HG03521 (cell line): ENCODE results near the gene IPO13.

ENCODE experiments used
- ATAC-seq: cut with Tn5 transposase; IDR thresholded peaks from one replicate; pipeline ENCODE4 v1.9.1; 2021; ENCODE audit warnings: mild to moderate bottlenecking, moderate library complexity; ENCODE audit not compliant: unreplicated experiment

IPO13 gene

GRCh38 chr1:43930168-43930948 lies 16.4 kb upstream of the IPO13 start:
- ATAC-seq, result no peak

- ATAC-seq, result no peak
These were observed 15.8 kb upstream of the IPO13 start for GRCh38 chr1:43930949-43931275.

DNA sequence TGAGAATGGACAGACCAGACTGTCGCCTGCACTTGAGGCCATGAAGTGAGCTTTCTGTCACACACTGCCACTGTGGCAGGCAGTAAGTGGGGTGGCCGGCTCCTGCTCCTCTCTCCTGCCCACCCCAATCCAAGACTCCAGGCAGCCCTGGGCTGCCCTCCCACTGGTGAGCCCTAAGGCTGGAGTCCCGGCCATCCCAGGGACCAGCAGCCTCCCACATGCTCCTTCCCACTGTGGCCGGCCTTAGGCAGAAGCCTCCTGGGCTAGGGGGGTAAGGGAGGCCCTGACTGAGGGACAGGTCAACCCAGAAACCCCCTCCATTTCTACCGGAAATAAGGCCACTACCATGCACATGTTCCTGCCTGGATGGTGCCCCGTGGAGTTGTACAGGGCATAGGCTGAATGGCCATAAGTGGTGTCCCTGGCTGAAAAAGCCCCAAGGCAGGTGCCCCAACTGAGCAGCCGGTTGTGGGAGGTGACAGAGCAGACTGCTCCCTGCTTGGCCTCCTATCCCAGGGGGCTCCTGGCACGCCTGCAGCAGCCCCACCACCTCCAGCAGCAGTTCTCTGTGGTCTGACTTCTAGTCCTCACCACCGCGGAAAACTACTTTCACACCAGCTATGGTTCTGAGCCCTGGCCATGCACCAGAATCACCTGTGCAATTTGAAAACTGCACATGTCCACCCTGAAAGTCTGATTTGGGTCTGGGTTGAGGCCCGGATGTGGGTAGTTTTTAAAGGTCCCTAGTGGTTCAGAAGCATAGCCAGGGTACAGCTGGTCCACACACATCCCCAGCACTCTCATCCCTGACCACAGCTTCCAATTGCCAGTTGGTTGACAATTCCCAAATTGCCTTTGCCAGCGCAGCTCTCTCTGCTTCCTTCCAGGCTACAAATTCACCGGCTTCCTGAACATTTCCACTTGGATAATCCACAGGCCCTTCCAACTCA lies 14.8 kb upstream of the IPO13 start:
- ATAC-seq, result no peak

- ATAC-seq, result no peak
These were observed 13.9 kb upstream of the IPO13 start for GRCh38 chr1:43932786-43933385.

- ATAC-seq, result no peak
These were observed 13.2 kb upstream of the IPO13 start, which contains the start of gene ARTN for GRCh38 chr1:43933386-43934100. Gene ARTN (plus strand): TSS chr1:43933801. CDS start chr1:43935657, 1,856 bp downstream.

GRCh38 chr1:43934101-43934985 lies 12.4 kb upstream of the IPO13 start:
- no peak for ATAC-seq

- ATAC-seq, result no peak
These were observed 11.8 kb upstream of the IPO13 start for GRCh38 chr1:43934986-43935324.

GRCh38 chr1:43935711-43936427 lies 10.9 kb upstream of the IPO13 start:
- ATAC-seq, result no peak

DNA sequence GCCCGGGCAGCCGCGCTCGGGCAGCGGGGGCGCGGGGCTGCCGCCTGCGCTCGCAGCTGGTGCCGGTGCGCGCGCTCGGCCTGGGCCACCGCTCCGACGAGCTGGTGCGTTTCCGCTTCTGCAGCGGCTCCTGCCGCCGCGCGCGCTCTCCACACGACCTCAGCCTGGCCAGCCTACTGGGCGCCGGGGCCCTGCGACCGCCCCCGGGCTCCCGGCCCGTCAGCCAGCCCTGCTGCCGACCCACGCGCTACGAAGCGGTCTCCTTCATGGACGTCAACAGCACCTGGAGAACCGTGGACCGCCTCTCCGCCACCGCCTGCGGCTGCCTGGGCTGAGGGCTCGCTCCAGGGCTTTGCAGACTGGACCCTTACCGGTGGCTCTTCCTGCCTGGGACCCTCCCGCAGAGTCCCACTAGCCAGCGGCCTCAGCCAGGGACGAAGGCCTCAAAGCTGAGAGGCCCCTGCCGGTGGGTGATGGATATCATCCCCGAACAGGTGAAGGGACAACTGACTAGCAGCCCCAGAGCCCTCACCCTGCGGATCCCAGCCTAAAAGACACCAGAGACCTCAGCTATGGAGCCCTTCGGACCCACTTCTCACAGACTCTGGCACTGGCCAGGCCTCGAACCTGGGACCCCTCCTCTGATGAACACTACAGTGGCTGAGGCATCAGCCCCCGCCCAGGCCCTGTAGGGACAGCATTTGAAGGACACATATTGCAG lies 10.2 kb upstream of the IPO13 start:
- ATAC-seq, result no peak

GRCh38 chr1:43937179-43937865 lies 9.4 kb upstream of the IPO13 start:
- ATAC-seq, result no peak

DNA sequence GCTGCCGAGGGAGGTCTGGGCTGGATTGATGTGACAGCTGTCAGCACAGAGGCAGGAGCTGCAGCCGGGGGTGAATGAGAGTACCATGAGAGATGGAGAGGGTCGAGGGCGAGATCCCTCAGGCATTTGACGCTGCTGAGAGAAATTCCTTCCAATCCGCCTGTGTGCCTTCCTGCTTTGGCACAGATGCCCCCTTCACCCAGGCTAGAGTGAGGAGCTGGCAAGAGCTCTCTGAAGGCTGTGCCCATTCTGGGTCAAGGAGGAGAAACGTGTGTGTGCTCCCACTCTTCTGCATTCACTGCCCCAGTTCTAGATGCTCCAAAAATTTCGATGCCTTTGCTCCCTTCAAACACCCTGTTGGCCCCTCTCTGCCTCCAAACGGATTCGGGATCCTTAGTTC lies 8.4 kb upstream of the IPO13 start:
- ATAC-seq, result no peak

- no peak for ATAC-seq
These were observed 7.7 kb upstream of the IPO13 start for GRCh38 chr1:43938892-43939587.

GRCh38 chr1:43942411-43942810 lies 4.3 kb upstream of the IPO13 start:
- no peak for ATAC-seq

- no peak for ATAC-seq
These were observed 1.9 kb upstream of the IPO13 start for GRCh38 chr1:43944860-43945259.

- no peak for ATAC-seq
These were observed 995 bp upstream of the IPO13 start for GRCh38 chr1:43945674-43946235.

GRCh38 chr1:43947061-43947873 lies 517 bp downstream of the IPO13 start:
- no peak for ATAC-seq
